Subcutaneous adipose tissue (tissue), 4 donors: ENCODE results near the gene IL21R. TPM values are rescaled to one million over a fixed set of nuclear protein-coding genes. Genes with fewer than 3 reads are reported as not detected.

Source experiments
- CTCF ChIP-seq: fragments of 450-650 bp; IDR thresholded peaks from one replicate; pipeline ENCODE4 v1.5.1; 2016; ENCODE audit warnings: low read depth, mild to moderate bottlenecking, control low read depth, antibody characterized with exemption, moderate library complexity
- total RNA-seq, 4 donors: library from RNA; depleted of rRNA; stranded (reverse); fragments of >200 nt; gene quantifications; one replicate each; pipeline ENCODE4 v1.1.0, GENCODE V29; 2016

IL21R gene
- total RNA-seq, 4 donors from 2014 or later, result 0.51 TPM; not detected in 3

- no peak for TF ChIP-seq CTCF
Observed at GRCh38 chr16:27404163-27404823, 2.3 kb downstream of the IL21R start.

- TF ChIP-seq CTCF, result no peak
Observed at GRCh38 chr16:27405546-27406451, 3.8 kb downstream of the IL21R start.

- no peak for TF ChIP-seq CTCF
Observed at GRCh38 chr16:27406511-27407128, 4.6 kb downstream of the IL21R start.

- TF ChIP-seq CTCF, result no peak
Observed at GRCh38 chr16:27407133-27407532, 5.2 kb downstream of the IL21R start.

GRCh38 chr16:27408012-27408601 is 6.1 kb downstream of the IL21R start:
- no peak for TF ChIP-seq CTCF

GRCh38 chr16:27408602-27409031 is 6.6 kb downstream of the IL21R start:
- no peak for TF ChIP-seq CTCF
